NCI-H446 treated with DMSO at 0.1 percent for 48 hours (cell line): ENCODE results near the gene FRMD3.

Experiments
- DNase-seq: peaks from one replicate; lab custom pipeline; 2025; lab: John Stamatoyannopoulos, UW

FRMD3 gene

DNA sequence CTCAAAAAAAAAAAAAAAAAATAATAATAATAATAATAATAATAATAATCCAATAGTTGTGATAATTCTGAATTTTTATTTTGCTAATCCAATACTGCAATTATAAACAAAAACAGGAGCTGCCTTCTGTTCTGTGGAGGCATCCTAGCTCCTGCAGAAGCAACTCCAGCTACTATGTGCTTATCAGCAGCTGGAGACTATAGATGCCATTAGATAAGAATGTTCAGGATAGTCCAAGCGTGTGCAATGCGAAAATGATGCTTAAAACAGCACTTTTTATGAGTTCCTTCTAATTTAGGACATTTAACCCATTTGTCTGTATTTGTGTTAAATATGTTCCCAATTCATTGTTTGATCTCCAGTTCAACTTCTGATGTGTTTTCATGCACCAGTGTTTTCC lies 254.7 kb downstream of the FRMD3 start:
- no peak for DNase-seq

GRCh38 chr9:83281306-83282255 lies 256.6 kb downstream of the FRMD3 start:
- peak; percentile 45 for DNase-seq

- DNase-seq: no peak
These were observed 257.4 kb downstream of the FRMD3 start for GRCh38 chr9:83280790-83281189.

GRCh38 chr9:83280268-83280667 lies 257.9 kb downstream of the FRMD3 start:
- DNase-seq: no peak

DNA sequence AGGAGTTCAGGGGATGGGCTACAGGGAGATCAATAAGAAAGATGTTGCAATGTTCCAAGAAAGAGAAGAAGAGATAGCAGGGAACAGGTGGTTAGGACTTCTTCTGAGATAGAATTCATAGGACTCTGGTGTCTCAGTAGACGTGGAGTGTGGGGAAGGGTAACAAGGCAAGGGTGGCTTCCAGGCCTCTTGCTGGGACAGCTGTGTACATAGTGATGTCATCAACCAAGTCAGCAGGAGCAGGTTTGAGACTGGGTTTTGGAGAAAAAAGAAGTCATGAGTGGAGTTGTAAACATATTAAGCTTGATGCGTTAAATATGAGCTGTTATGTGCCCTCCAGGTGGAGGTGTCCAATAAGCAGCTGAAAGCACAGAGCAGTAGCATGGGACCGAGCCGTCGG lies 263.4 kb downstream of the FRMD3 start:
- DNase-seq: no peak

- no peak for DNase-seq
These were observed 266.5 kb downstream of the FRMD3 start for GRCh38 chr9:83271665-83272071.

DNA sequence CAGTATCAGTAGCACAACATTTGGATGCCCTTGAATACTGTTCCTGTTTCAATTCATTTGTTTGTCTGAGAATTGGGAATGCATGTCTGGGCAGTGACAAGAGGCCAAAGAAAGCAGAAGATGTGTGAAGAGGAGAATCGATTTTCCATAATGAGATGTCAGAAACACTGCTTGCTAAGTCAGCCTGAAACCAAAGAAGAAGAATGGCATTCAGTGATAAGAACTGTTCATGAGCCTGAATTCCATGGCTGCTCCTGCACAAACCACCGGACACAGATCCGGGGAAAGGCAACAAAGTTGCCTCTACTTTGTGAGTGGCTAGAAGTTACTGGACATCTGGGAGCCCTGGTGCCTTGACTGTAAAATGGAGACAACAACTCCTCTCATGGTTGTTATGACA lies 268.1 kb downstream of the FRMD3 start:
- no peak for DNase-seq

GRCh38 chr9:83267741-83268140 lies 270.5 kb downstream of the FRMD3 start:
- no peak for DNase-seq

- no peak for DNase-seq
These were observed 271.3 kb downstream of the FRMD3 start for GRCh38 chr9:83266666-83267496.

DNA sequence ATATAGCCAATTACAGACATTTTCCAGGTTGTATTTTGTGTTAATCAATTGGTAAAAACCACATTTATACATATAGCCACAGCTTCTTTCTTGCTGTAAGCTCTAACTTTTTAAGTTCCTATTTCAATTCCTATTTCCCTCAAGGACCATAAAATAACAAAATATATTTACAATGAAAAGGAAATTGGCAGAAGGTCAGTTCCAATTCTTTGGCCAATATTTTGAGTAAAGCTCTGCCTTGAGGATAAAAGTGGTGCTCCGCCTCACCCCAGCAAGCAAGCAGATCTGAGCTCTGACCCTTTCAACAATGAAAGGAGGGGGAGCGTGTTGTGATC lies 271.9 kb downstream of the FRMD3 start:
- DNase-seq: no peak

- no peak for DNase-seq
These were observed 273.9 kb downstream of the FRMD3 start for GRCh38 chr9:83264315-83264714.

- no peak for DNase-seq
These were observed 278.6 kb downstream of the FRMD3 start for GRCh38 chr9:83259558-83259957.

- DNase-seq: no peak
These were observed 280.0 kb downstream of the FRMD3 start for GRCh38 chr9:83257937-83258891.

GRCh38 chr9:83247732-83248131 lies 290.5 kb downstream of the FRMD3 start:
- no peak for DNase-seq

DNA sequence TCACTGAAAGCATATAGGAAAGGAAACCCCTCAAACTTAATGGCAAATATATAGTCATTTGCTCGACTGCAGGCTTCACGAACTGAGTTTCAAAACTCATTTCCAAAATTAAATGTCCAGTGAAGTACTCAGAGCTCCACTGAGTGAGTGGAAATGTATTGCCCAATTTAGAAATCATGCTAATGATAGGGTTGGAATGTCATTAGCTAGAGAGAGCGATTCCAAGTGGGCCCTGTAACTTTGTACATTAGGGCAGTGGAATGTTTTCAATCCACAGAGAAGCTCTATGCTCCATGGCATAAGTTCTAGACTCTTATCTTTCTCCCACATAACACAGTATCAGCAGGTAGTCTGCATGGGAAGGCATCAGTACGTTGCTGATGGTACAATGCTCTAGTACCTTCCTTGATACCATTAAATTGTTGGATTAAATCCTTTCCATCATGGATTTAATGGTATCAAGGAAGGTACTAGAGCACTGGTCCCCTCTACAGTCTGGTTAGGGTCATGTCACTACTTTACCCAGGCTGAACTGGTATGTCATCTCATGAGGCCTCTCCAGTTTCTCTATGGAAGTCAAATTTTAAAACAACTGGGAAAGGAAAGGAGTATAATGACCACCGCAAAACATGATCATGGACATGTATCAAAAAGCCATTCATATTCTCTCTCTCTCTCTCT lies 292.1 kb downstream of the FRMD3 start:
- no peak for DNase-seq

GRCh38 chr9:83242066-83242465 lies 296.1 kb downstream of the FRMD3 start:
- no peak for DNase-seq

- DNase-seq: no peak
These were observed 297.5 kb downstream of the FRMD3 start for GRCh38 chr9:83240671-83241070.

GRCh38 chr9:83239747-83240146 lies 298.5 kb downstream of the FRMD3 start:
- no peak for DNase-seq

DNA sequence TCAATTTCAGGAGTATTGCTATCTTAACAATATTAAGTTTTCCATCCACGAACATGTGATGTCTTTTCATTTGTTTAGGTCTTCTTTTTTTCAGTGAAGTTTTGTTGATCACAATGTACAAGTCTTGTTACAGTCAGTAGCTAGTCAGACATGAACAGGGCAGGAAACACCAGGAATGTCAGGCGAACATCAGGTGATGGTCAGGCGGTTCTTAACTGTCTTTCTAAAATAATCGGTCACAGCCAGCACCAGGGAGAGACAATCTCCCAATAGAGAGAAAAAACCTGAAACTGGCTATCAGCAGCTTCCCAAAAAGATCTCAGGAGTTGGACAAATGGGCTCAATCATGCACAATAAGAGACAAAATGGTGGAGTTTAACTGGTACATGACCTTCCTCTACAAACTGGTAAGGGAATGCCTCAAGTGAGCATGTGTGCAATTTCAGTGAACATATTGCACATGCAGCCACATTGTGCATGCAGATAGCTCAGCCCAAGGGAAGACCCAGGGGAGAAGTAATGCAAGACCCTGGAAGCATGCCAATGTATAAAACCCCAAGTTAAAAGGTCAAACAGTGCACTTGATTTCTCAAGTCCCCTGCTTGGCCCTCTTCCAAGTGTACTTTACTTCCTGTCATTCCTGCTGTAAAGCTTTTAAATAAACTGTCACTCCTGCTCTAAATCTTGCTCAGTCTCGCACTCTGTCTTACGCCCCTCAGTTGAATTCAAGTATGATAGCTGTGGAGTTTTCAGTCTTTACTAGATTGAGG lies 299.1 kb downstream of the FRMD3 start:
- DNase-seq: no peak

DNA sequence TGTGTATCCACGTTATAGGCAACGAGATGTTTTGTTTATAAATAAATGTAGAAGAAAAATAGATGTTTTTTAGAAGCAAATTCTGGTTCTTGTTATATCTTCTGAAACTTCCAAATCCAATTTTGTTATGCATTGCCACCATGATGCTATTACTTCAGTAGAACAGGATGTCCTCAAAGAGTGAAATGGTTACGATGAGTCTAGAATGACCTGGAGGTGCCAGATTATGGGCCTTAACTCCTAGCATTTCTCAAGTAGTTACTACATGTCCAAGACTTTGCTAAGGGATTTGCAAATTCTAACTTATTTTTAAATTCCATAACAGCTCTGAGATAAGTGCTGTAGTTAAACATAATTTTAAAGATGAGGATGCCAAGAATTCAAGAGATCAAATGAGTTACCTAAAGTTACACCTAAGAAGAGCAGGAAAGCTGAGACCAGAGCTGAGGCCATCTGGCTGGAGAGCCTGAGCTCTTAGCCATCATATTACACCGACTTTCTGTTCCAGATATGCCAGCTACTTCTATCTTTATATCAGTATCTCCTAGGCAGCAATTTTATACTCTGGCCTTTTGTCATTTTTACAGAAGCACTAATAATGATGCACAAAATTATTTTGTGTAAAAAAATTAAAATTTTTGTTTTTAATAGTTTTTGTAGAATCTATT lies 302.0 kb downstream of the FRMD3 start:
- DNase-seq: no peak
